ENCODE data around the gene ESRRA.
A peak's percentile ranks its signal among the peaks of the same experiment; 100 is the strongest.

Gene ESRRA

DNA sequence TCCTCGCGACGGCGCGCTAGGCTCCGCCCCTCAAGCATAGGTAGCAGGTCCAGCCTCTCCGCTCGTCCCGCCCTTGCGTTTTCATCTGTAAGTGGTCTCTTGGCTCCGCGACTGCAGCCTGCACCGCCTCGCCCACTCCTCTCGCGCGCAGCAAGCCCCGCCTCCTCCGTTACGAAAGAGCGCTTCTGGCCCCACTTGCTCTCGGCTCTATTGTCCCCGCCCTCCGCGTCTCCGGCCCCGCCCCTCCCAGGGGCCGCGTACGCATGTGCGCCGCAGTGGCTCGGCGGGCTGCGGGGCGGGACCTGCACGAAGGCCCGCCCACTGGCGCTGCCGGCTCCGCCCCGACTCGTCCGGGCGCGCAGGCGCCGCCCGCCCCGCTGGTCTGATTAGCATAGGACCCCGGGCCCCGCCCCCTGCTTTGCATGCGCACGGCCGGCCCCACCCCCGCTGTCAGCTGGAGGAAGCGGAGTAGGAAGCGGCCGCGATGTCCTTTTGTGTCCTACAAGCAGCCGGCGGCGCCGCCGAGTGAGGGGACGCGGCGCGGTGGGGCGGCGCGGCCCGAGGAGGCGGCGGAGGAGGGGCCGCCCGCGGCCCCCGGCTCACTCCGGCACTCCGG, at the start of gene ESRRA:
Gene ESRRA, plus strand, starts transcription at position 450 of the 616 bp plus-strand sequence. CDS start 1,656 bp downstream, outside the sequence.
- DNase-seq = peak; percentile 100

DNA sequence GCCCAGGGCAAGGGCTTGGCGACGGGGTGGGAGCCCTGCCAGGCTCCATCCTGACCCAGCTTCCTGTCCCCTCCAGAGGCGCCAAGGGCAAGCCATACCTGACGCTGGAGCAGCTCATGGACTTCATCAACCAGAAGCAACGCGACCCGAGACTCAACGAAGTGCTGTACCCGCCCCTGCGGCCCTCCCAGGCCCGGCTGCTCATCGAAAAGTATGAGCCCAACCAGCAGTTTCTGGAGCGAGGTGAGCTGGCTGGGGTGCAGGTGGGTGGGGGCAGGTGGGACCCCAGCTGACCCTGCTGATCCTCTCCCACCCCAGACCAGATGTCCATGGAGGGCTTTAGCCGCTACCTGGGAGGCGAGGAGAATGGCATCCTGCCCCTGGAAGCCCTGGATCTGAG, 49.0 kb upstream of the ESRRA start:
- DNase-seq = no peak

DNA sequence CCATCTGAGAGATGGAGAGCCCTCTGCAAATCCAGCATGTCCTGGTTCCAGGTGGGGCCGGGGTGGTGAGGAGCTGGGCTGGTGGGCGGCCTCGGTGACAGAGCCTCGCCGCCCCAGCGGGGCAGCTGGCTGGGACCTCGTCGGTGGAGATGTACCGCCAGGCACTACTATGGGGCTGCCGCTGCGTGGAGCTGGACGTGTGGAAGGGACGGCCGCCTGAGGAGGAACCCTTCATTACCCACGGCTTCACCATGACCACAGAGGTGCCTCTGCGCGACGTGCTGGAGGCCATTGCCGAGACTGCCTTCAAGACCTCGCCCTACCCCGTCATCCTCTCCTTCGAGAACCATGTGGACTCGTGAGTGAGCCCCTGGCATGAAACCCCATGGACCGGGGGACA, 47.0 kb upstream of the ESRRA start:
- DNase-seq = no peak

DNA sequence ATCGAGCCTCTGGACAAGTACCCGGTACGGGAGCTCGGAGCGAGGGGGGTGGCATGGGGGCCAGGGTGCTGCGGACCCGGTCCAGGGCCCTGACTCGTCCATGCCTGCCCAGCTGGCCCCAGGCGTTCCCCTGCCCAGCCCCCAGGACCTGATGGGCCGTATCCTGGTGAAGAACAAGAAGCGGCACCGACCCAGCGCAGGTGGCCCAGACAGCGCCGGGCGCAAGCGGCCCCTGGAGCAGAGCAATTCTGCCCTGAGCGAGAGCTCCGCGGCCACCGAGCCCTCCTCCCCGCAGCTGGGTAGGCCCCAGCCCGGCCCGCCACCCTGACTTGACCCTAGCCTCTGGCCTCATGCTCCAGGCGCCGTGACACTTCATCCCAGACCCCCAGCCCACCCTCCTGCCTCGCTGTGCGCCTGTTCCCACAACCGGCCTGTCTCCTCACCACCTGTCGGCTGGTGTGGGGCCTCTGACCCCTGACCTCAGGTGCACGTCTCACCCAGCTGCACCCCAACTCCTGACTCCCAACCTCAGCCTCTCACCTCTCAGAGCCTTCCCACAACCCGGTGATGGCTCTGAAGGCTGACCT, 46.3 kb upstream of the ESRRA start:
- no peak for DNase-seq

DNA sequence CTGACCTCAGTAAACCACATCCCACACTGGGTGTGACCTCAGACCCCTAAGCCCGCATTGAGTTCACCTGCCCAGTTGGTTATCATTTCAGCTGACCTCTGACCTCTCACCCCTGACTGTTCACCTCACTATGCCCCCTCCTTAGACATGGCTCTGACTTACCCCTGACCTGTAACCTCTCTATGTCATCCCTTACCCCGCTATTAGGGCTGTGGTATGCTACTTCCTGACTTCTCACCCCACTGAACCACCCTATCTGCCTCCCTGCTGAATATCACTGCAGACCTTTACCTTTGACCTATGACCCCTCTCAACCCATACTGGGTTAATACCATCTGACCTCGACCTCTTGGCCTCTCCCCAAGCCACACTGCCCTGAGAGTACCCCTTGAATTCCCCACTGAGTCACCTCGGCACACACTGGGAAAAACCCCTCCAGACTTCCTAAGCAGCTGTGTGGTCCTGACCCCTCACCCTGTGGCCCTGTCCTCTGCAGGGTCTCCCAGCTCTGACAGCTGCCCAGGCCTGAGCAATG, 45.7 kb upstream of the ESRRA start:
- no peak for DNase-seq

DNA sequence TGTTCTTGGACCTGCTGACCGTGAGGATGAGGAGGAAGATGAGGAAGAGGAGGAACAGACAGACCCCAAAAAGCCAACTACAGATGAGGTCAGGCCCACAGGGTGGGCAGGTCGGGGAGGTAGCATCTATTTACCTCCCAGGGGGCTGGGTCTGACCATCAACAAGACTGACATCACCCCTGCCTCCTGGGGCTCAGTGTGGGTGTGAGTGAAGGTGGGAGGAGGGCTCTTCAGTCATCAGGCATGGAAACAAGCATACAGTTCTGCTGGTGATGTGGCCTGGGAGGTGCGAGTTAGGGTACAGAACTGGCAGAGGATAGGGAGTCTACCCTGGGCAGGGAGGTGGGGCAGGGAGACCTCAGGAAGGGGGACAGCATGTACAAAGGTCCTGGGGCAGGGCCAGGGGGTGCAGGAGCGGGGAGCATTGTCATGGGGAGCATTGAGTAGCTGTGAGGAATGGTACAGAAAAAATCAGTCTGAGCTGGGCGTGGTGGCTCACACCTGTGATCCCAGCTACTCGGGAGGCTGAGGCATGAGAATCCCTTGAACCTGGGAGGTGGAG, 45.1 kb upstream of the ESRRA start:
- DNase-seq = no peak

DNA sequence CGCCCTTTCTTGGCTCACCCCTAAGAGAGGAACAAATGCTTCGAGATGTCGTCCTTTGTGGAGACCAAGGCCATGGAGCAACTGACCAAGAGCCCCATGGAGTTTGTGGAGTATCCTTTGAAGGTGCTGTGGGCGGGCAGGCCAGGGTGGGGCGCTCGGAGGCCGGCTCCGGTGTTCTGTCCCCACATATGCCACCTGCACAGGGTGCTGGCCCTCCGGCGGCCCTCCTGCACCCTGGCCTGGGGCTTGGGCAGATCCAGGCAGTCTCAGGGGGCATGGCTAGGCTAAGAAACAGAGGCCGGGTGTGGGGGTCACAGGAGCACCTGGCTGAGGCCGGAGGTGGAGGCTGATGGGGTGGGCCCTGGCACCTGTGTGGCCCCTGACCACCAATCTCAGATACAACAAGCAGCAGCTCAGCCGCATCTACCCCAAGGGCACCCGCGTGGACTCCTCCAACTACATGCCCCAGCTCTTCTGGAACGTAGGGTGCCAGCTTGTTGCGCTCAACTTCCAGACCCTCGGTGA, 43.7 kb upstream of the ESRRA start:
- DNase-seq = no peak

DNA sequence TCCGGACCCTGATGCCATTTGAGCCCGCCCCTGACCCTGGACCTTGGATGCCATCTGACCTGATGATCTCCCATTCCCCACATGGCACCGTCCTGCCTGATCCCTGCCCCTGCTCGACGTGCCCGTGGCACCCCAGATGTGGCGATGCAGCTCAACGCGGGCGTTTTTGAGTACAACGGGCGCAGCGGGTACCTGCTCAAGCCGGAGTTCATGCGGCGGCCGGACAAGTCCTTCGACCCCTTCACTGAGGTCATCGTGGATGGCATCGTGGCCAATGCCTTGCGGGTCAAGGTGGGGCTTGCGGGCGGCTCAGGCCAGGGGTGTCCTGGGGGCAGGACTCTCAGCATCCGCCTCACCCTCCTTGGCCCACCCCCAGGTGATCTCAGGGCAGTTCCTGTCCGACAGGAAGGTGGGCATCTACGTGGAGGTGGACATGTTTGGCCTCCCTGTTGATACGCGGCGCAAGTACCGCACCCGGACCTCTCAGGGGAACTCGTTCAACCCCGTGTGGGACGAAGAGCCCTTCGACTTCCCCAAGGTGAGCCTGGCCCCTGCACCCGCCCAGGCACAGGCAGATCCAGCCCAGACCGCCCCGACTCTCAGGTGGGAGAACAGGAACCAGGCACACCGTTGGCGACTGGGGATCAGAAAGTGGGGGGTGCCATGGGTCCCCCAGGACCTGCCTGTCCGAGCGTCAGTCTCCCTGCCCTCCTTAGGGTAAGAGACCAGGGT, 42.9 kb upstream of the ESRRA start:
- DNase-seq = no peak

DNA sequence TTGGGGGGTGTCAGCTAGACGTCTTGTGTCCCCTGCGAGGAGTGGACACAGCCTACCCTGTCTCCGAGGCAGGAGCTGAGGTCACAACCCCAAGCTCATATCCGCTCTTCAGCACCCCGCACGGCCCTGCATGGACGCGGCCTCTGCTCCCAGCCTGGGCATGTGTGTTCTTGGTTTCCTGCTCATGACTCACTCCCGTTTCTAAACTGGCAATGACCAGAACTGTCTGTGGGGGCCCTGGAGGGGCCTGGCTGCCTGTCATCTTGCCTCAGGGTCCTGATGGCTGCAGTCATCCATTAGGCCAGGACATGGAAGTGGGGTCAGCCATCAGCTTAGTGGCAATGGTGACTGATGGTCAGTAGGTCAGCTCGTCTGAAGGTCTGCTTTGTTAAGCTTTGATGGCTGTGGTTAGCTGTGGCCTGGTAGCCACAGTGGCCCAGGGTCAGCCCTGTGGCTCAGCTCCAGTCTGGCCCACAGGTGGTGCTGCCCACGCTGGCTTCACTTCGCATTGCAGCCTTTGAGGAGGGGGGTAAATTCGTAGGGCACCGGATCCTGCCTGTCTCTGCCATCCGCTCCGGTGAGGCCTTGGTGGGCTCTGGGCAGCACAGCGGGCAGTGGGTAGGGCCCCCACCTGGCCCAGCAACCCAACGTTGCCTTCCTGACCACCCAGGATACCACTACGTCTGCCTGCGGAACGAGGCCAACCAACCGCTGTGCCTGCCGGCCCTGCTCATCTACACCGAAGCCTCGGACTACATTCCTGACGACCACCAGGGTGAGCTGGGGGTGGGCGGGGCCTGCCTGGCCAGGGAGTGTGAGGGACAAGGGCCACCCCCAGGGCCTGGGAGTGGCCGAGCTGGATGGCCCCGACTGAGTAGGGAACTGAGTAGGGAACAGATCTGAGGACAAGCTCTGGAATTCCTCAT, 42.0 kb upstream of the ESRRA start:
- no peak for DNase-seq

DNA sequence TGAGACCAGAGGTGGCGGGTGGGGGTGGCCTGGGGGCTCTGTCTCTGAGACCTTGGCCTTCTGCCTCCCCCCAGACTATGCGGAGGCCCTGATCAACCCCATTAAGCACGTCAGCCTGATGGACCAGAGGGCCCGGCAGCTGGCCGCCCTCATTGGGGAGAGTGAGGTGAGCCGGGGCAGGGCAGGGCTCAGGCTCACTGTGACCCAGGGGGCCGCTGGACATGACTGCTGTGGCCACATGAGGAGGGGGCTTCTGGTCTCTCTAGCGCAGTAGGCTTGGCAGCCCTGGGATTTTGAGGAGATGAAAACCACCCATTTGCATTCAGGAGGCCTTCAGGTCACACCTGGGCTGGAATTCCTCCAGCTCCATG, 41.4 kb upstream of the ESRRA start:
- no peak for DNase-seq

DNA sequence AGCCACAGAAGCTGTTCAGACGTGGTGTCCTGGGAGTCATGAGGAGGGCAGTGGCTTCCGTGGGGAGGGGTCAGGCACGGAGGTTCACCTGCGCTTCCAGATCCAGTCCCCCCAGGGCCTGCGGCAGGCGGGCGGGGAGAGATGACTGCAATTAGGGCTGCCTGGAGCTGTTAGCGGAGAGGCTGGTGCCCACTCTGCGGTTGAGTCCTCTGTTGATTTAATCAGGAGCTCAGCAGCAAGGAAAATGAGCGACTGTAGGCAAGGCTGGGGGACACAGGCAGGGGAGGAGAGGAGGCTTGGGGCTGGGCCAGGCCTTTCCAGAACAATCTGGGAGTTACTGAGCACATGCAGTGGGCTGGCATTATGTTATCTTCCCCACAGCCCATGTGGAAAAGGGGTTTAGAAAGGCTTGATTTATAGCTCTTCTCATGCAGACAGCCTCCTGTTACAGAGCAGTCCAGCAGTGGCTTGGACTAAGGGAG, 40.9 kb upstream of the ESRRA start:
- DNase-seq = no peak

DNA sequence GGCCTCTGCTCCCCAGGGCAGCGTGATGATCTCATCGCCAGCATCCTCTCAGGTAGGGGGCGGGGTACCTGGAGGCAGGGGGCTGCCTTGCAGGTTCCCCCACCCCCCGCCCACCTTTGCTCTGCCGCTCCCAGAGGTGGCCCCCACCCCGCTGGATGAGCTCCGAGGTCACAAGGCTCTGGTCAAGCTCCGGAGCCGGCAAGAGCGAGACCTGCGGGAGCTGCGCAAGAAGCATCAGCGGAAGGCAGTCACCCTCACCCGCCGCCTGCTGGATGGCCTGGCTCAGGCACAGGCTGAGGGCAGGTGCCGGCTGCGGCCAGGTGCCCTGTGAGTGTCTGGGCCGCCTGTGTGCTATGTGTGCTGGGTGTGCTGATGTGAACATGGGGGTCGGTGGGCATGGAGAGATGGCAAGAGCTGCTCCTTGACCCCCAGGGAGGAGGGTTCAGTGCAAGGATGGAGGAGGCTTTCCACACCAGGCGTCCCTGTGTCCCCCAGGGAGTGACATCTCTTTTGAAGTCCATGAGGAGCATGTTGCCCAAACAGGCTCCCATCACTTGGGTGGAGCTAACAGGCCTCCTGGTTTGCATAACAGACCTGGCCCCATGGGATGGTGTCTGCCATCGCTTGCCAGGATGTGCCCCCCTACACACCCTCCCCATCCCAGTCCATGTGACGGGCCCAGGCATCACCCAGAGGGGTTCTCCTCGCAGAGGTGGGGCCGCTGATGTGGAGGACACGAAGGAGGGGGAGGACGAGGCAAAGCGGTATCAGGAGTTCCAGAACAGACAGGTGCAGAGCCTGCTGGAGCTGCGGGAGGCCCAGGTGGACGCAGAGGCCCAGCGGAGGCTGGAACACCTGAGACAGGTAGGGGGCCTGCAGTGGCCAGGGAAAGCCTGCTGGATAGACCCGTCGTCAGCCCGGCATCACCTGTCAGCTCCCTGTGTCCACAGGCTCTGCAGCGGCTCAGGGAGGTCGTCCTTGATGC, 39.9 kb upstream of the ESRRA start:
- DNase-seq = no peak

DNA sequence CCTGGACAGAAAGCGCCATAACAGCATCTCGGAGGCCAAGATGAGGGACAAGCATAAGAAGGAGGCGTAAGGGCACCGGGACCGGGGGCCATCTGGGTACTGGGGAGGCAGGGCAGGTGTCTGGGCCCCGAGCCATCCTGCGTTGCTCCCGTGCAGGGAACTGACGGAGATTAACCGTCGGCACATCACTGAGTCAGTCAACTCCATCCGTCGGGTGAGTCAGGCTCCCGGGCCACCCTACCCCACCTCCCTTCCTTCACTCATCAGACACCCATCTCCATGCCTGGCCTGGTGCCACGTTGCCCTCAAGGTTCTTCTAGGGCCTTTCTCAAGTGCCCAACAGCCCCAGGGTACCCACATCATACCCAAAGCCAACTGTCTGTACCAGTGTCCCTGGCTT, 39.0 kb upstream of the ESRRA start:
- no peak for DNase-seq

DNA sequence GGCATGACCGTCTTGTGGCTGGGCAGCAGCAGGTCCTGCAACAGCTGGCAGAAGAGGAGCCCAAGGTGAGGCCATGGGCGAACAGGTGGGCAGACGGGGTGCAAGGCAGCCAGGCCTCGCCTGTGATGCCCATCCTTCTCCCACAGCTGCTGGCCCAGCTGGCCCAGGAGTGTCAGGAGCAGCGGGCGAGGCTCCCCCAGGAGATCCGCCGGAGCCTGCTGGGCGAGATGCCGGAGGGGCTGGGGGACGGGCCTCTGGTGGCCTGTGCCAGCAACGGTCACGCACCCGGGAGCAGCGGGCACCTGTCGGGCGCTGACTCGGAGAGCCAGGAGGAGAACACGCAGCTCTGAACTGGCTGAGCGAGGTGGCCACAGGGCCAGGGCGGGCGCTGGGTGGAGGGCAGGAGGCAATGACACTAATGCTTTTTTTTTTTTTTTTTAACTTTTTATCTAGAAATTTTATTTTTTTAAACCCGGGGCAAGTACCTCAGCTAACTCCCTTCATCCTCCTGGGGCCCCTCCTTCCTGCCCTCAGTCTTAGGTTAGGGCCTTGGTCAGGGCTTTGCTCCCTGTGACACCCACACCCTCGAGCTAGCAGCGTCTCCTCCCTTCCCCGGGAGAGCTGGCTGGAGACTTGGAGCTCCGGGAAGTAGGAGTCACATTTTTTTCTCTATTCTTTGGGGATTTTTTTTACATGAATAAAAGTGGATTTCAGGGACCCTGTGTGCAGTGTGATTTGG, 37.9 kb upstream of the ESRRA start:
- no peak for DNase-seq

DNA sequence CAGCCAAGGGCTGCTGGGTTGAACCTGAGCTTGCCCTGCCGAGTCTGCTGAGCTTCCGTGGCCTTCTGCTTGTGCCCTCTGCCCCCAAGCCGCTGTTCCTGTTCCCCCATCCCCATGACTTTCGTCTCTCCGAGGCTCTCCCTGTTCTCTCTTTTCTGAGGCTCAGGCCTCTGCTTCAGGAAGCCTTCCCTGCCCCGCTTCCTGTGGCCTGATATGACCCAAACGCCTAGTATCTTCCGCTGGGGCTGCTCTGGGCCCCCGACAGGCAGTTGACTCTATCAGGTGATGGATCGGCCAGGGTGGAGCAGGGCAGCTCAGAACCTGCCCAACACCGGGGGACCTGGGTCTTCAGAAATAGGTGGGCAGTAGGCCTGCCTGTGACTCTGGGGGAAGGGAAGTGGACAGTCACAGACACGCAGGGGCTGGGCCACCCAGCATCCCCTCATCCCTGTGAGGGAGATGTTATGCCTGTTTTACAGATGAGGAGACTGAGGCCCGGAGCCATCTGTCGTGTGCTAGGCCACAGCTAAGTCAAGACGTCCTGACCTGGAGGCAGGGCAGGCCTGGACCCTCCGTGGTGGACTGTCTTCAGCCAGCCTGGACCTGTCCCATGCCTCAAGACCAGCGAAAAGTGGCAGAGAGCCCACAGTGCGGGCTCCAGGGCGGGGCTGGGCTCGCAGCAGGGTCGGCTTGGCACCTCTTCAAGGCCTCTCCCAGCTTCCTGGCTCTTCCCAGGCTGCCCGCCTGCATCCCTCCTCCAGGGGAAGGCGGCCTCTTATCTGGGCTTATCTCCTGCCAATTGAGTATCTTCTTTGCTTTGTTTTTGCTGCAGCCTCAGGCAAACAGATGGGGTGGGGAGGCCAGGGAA, 37.1 kb upstream of the ESRRA start:
- DNase-seq = no peak

DNA sequence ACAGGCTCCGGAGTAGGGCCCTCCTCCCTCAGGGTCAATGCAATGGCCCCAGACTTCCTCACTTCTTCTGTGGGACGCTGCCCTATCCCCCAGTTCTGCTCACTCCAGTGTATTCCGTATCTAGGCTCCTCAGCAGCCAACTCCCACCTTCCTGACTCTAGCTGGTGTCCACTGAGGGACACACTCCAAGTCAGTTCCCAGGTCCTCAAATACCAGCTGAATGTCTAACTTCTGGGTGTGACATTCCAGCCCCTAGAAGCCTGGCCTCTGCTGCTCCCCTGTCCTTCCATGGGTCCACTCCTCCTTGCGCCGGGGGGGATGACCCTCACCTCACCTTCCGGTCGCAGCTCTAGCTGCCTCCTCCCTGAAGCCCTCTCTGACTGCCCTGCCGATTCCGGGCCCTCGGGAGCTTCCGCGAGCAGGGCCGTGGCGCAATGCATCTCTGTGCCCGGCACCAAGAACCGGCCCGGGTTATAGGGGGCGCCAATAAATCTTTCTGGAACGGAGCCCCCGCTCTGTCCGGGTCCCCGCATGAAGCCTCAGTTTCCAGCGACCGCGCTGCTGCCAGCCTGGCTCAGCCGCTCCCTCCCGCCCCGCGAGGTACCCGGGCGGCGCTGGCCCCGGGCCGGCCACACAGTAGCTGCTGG, 36.3 kb upstream of the ESRRA start:
- no peak for DNase-seq

DNA sequence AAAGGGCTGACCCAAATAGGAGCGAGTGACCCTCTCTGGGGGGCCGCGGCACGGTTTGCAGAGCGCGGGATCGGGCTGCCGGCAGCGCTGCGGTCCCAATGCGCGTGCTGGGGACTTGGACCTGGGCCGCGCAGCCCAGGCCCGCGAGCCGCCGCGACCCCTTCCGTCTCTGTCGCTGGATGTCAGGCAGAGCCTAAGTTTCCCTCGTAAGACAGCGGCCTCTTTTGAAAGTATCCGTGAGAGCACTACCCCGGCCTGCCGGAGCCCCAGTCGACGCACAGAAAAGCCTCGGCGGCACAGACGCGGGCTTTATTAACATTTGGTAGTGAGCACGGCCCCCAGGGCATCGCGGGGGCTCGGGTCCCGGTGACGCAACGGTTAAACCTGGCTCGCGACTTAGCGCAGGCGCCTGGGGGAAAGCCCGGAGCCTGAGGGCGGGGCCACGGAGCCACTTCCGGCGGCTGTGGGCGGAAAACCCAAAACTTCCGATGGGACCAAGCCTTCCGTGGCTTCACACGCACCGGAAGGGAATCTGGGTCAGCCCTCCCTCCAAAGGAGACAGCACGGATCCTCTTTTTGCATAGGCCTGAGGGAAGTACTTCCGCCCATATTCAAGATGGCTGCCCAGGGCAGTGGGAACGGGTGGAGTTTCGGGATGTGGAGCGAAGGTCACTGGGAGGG, 35.6 kb upstream of the ESRRA start:
- peak; percentile 99 for DNase-seq
